Measurements from ENCODE around the gene STX17.

The STX17 gene

GRCh38 chr9:99911600-99911999, 5.1 kb downstream of the STX17 start:
- no peak for ATAC-seq

GRCh38 chr9:99916650-99917049, 10.2 kb downstream of the STX17 start:
- no peak for ATAC-seq

GRCh38 chr9:99918134-99918533, 11.7 kb downstream of the STX17 start:
- ATAC-seq: no peak

GRCh38 chr9:99919930-99920329, 13.5 kb downstream of the STX17 start:
- ATAC-seq: no peak

- peak in 1 of 2 donors; percentile 44 for ATAC-seq
Measured at GRCh38 chr9:99921875-99922710, 15.6 kb downstream of the STX17 start.

- ATAC-seq: no peak
Measured at GRCh38 chr9:99922711-99923030, 16.2 kb downstream of the STX17 start.

GRCh38 chr9:99925541-99925940, 19.1 kb downstream of the STX17 start:
- ATAC-seq: no peak

GRCh38 chr9:99929652-99930051, 23.2 kb downstream of the STX17 start:
- ATAC-seq: no peak

- no peak for ATAC-seq
Measured at GRCh38 chr9:99931155-99931840, 24.8 kb downstream of the STX17 start.

GRCh38 chr9:99936947-99937587, 30.6 kb downstream of the STX17 start:
- ATAC-seq: no peak

- ATAC-seq: no peak
Measured at GRCh38 chr9:99947395-99947794, 40.9 kb downstream of the STX17 start.

- no peak for ATAC-seq
Measured at GRCh38 chr9:99948482-99948881, 42.0 kb downstream of the STX17 start.

- ATAC-seq: no peak
Measured at GRCh38 chr9:99948896-99949295, 42.4 kb downstream of the STX17 start.

GRCh38 chr9:99953861-99954507, 47.5 kb downstream of the STX17 start:
- peak; percentile 55 to 62 for ATAC-seq

- ATAC-seq: peak; percentile 79 to 82
Measured at GRCh38 chr9:99954819-99955218, 48.4 kb downstream of the STX17 start.

- ATAC-seq: peak; percentile 53 to 78
Measured at GRCh38 chr9:99955606-99956005, 49.2 kb downstream of the STX17 start.

GRCh38 chr9:99962680-99963261, 56.3 kb downstream of the STX17 start:
- no peak for ATAC-seq

- no peak for ATAC-seq
Measured at GRCh38 chr9:99964336-99964735, 57.9 kb downstream of the STX17 start.

- no peak for ATAC-seq
Measured at GRCh38 chr9:99966001-99966400, 59.5 kb downstream of the STX17 start.

- ATAC-seq: no peak
Measured at GRCh38 chr9:99966716-99967115, 60.3 kb downstream of the STX17 start.

- ATAC-seq: no peak
Measured at GRCh38 chr9:99967457-99967856, 61.0 kb downstream of the STX17 start.

GRCh38 chr9:99970481-99970880, 64.0 kb downstream of the STX17 start:
- ATAC-seq: no peak

GRCh38 chr9:99971410-99971809, 65.0 kb downstream of the STX17 start:
- ATAC-seq: no peak
